HG02943 (cell line): Measurements from ENCODE around the gene TMEM95.

Source experiments
- ATAC-seq: cut with Tn5 transposase; IDR thresholded peaks from one replicate; pipeline ENCODE4 v1.9.1; 2021; ENCODE audit warnings: mild to moderate bottlenecking, low read depth, moderate library complexity; ENCODE audit not compliant: unreplicated experiment

Gene TMEM95

DNA sequence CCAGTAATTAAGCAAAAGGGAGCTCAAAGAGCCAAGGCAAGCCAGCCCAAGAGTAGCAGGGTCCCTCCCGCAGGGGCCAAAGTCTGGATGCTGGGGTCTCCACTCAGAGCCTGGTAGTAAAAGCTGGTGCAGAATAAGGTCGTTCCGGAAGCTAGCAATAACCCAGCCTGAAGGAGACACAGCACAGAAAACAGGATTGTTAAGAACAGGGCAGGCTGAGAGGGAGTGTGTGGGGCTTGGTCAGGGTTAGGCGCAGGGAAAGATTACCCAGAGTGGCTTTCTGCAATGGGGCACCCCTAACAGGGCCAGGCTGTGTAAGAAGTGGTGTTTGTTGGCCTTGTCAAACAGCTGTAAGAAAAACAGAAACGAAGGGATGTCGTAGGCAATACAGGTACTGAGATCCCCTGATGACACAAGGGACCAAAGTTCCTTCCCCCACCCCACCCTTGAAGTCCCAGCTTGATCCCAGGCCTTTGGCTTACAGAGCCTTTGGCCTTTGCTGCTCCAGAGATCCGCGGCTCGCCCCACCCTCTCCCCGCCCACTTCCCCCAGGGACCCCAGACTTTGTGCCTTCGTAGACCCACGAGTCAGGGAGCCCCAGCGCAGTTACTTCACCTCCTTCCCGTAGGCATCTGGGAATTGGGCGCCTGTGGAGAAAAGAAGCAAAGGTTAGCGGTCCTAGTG, 48.2 kb downstream of the TMEM95 start:
- ATAC-seq = no peak

DNA sequence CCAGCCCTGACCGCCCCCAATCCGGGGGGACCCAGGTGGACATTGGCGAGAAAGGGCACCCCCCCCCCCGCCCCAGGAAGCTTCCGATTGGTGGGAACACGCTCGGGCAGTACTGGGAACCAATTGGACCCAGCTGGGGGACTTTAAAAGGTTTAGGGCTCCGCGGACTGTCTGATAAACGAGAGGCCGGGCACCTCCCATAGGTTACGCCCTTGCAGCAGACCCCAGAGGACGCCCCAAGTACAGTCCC, 48.7 kb downstream of the TMEM95 start:
- peak; percentile 19 for ATAC-seq

DNA sequence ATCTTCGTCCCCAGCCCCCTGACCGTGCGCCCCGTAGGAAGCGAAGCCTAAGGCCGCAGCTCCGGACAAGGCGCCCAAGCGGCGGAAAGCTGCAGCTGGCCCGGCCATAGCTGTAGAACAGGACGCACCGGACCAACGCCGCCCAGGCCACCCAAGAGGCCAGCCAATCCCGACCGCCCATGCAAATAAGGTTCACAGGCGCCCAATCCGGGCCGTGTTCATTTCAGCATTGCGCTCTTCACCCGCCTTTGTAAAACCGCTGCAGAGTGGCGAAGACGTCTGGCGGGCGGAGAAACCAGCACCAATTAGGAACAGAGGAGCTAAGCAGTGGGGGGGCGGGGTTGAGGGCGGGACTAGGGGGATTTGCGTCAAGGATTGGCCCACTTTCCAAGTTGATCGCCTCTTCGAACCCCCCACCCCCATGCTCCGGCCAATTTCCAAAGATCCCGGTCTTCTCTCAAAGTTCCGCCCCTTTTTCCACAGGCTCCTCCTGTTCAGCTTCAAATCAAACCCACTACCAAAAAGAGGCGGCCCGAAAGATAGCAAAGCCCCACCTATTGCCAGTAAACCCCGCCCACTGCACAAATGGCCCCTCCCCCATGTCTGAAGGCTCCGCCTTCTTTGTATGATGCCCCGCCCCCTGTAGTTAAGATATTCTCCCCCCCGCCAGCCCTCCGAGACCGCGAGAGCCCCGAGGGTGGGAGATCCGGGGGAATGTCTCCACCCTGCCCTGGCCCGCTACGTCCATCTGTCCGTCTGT, 49.2 kb downstream of the TMEM95 start, which contains the start of gene TMEM256:
TSS of gene TMEM256 (minus strand) at position 121 of the 760 bp plus-strand sequence. CDS start at position 108, 13 bp downstream.
- peak; percentile 83 for ATAC-seq

DNA sequence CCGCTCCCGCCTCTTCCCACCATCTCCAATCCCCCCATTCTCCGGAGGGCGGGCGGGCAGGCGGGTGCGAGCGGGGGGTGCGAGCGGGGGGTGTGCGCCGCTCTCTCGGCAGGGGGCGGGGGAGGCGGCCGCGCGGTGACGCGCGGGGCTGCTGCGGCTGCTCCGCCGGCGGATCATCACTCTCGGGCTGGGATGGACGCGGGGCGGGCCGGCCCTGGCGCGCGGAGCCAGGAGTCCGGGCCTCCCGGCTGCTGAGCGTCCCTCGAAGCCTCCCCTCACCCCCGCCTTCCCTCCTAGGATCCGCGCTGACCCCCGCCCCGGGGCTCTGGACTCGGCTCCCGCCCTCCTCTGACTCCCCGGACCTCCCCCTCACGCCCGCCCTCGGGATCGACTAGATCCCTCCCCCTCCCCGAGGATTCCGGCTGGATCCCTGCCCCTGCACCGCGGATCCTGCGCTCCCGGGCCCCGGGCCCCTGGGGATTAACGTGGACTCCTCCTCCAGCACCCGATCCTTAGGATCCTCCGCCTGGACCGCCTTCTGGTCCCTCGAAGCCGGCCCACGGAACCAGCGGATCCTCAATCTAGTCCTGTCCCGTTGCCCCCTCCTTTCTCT, 49.9 kb downstream of the TMEM95 start:
- peak; percentile 15 for ATAC-seq

DNA sequence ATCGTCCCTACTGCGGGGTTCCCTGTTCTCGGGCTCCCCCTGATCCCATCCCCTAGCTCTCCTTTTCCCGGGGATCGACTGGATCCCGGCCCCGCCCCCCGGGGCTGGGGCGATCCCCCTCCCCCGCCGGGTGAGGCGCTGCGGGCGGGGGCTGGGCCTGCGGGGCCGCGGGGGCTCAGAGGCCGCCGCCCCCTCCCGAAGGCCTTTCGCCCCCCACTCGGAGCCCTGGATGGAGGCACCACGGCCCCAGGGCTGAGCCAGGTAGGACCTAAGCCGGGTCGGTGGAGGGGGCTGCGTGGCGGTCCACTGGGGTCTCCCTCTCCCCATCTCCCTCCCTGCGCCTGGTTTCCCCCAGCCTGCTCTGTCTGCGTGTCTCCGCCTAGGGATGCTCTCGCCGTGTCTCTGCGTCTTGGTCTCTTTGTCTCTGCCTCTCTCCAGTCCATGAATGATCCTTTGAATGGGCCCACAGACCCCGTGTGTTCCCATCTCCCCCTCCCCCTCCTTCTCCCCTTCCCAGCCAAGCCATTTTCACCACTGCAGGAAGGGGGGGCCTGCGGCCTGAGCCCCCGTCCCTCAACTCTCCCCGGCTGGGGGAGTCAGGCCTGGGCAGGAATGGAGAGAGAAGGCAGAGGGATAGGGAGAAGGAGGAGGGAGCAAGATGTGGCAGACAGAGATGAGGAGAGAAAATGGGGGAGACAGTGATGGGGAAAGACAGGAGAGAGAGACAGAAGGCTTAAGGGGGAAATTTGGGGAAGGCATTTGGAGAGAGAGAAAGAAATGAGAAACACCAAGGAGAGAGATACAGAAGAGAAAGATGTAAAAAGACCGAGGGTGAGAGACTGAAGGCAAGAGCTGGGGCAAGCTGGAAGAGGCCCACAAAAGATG, 50.6 kb downstream of the TMEM95 start:
- no peak for ATAC-seq

DNA sequence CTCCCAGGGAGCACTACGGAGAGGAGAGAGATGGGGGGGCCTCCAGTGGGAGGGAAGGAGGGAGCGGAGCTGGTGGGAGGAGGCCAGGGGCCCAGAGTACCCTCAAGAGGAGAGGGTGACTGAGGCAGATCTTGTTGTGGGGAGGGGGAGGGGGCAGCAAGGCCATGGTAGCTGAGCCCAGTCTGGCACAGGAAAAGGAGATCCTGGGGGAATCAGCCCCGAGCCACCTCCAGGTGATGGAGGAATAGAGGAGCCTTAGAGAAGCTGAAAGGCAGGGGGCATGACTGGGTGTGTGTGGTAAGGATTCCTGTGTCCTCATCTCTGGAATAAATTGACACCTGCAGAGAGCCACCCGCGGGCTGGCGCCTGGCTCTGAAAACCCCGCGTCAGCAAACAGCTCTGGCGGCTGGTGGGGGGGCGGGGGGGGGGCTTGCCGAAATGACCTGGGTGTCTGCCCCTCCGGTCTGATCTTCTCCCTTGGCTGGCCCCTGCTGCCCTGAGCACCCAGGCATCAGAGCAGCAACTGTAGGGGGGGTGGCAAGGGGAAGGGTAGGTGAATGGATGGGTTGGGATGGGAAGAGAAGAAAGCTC, 51.4 kb downstream of the TMEM95 start:
- ATAC-seq = no peak
